ENCODE measurements around the gene ADAMTS4. TPM values are rescaled to one million over a fixed set of nuclear protein-coding genes. Genes with fewer than 3 reads are reported as not detected.
A peak's percentile ranks its signal among the peaks of the same experiment; 100 is the strongest.
"Not testable (repeated sequence)": the region's sequence is repeated elsewhere in the genome, so short reads cannot be mapped to it uniquely, and the experiment has no call there.

ADAMTS4 gene
- total RNA-seq, 1 experiment from 2014 or later = 9.1 TPM

GRCh38 chr1:161225178-161225533 is 26.3 kb upstream of the ADAMTS4 start:
- Mint-ChIP-seq H3K27me3 (ENCODE audit: low read depth) (no peaks in the 10 kb centered on the region), H3K4me3 (peak overlapping the region; percentile 100; the same call in 1 of the 2 replicates)
- CTCF ChIA-PET = interaction anchor here (0.6 to 5.1 kb wide), 45 partner anchors 9 to 1565 kb away, joined by 3 to 107 read pairs (median 6); partner anchors contain the start of genes ADAMTS4, B4GALT3, F11R and FCER1G

GRCh38 chr1:161224695-161225087 is 25.8 kb upstream of the ADAMTS4 start:
- not testable (repeated sequence) for H3K27ac Mint-ChIP-seq

More at GRCh38 chr1:161225178-161225533, 26.3 kb upstream of the ADAMTS4 start:
- POLR2A ChIA-PET = interaction anchor here (0.8 to 2.2 kb wide), 10 partner anchors 8 to 165 kb away, joined by 3 to 18 read pairs (median 5); partner anchors contain the start of genes ADAMTS4, DEDD, NDUFS2 and PPOX
- no peaks in the 10 kb centered on the region for H3K9me3 Mint-ChIP-seq
- H3K4me1 Mint-ChIP-seq = peaks cover 28% of the 10 kb centered on the region
- peak; percentile 4 for ATAC-seq
- DNase-seq (ENCODE audit: low spot score) = no peak
- peaks cover 10% of the 10 kb centered on the region for H3K36me3 Mint-ChIP-seq
- H3K27ac Mint-ChIP-seq = peak overlapping the region; percentile 79
- 0 out of 2 replicates have a peak, but pooled peaks have one; percentile 33 for TF ChIP-seq CTCF (IDR thresholded peaks at IDR 0.05)
- no peak for TF ChIP-seq ARID4B (CRISPR knock-in tag; IDR thresholded peaks at IDR 0.05; ENCODE audit: borderline replicate concordance)

GRCh38 chr1:161223805-161224694 is 25.2 kb upstream of the ADAMTS4 start:
- Mint-ChIP-seq H3K27me3 (ENCODE audit: low read depth) (no peaks in the 10 kb centered on the region), H3K9me3 (no peaks in the 10 kb centered on the region), H3K4me3 (no peak overlapping the region), H3K4me1 (peaks cover 37% of the 10 kb centered on the region), H3K27ac (no peak overlapping the region), H3K36me3 (peaks cover 10% of the 10 kb centered on the region)
- DNase-seq (ENCODE audit: low spot score) (no peak), ATAC-seq (no peak)
- POLR2A ChIA-PET = no interaction called here
- CTCF ChIA-PET = interaction anchor here (1.1 to 5.1 kb wide), 8 partner anchors 22 to 158 kb away, joined by 3 to 107 read pairs (median 12); partner anchors contain the start of genes B4GALT3, NDUFS2, PCP4L1 and SDHC
- TF ChIP-seq PRDM15 (CRISPR knock-in tag; IDR thresholded peaks at IDR 0.05) = no peak
- TF ChIP-seq GABPB1 (CRISPR knock-in tag; IDR thresholded peaks at IDR 0.05) = peak; percentile 98

More at GRCh38 chr1:161224695-161225087, 25.8 kb upstream of the ADAMTS4 start:
- H3K27me3 Mint-ChIP-seq (ENCODE audit: low read depth); DNase-seq (ENCODE audit: low spot score); H3K36me3 Mint-ChIP-seq; H3K9me3 Mint-ChIP-seq; H3K4me3 Mint-ChIP-seq; ATAC-seq; POLR2A ChIA-PET: not testable (repeated sequence)
- H3K4me1 Mint-ChIP-seq = peaks cover 32% of the 10 kb centered on the region
- CTCF ChIA-PET = interaction anchor here (1.5 to 5.1 kb wide), 9 partner anchors 8 to 157 kb away, joined by 7 to 107 read pairs (median 29); partner anchors contain the start of genes ADAMTS4, B4GALT3, FCER1G and NDUFS2
